Panc1 (cell line): ENCODE results near the gene CALD1. TPM values are rescaled to one million over a fixed set of nuclear protein-coding genes. Genes with fewer than 3 reads are reported as not detected.

Experiments
- ATAC-seq: fragments of 200-7000 bp; cut with Tn5 transposase; 2 replicates; pipeline ENCODE4 v1.9.1; 2020; ENCODE audit warnings: mild to moderate bottlenecking, moderate library complexity
- BruUV-seq: library from RNA; stranded (reverse); fragments of 400-500 nt; replicated peaks from 2 replicates; lab custom pipeline; 2021; lab: Mats Ljungman, UMichigan
- CTCF ChIA-PET: fragments of 300-600 bp; sonication (Branson Sonifier 250); formaldehyde crosslinking; loops from one replicate; lab custom pipeline; 2022; ENCODE audit warnings: antibody characterized with exemption; lab: Charles Lee
- POLR2A ChIA-PET: fragments of 300-600 bp; sonication (Branson Sonifier 250); formaldehyde crosslinking; loops from one replicate; lab custom pipeline; 2022; ENCODE audit warnings: antibody characterized with exemption; lab: Charles Lee
- DNase-seq: peaks from one replicate; pipeline ENCODE4 v3.0.0-alpha.2; 2010; ENCODE audit warnings: low read depth, low spot score
- H3K27ac ChIP-seq: 2 replicates; pipeline ENCODE4 v1.5.1; 2011; ENCODE audit warnings: mild to moderate bottlenecking, low read length, inconsistent platforms
- H3K27me3 ChIP-seq: fragments of 200-500 bp; sonication (Bioruptor generic); 2 replicates; pipeline ENCODE4 v1.6.0; 2014; ENCODE audit warnings: low read length, inconsistent platforms; ENCODE audit not compliant: control insufficient read depth, insufficient read depth
- H3K36me3 ChIP-seq: fragments of 200-500 bp; sonication (Bioruptor generic); 2 replicates; pipeline ENCODE4 v1.5.1; 2014; ENCODE audit warnings: inconsistent platforms, mild to moderate bottlenecking, low read length, moderate library complexity; ENCODE audit not compliant: control insufficient read depth, insufficient read depth
- H3K4me1 ChIP-seq: 2 replicates; pipeline ENCODE4 v1.5.1; 2011; ENCODE audit warnings: inconsistent platforms, mild to moderate bottlenecking, low read length, moderate library complexity; ENCODE audit not compliant: control insufficient read depth, insufficient read depth
- H3K4me3 ChIP-seq, 2 experiments: 2 replicates each; pipeline ENCODE4 v1.5.1; 2011 to 2012; ENCODE audit warnings: low read depth in 2 of 2, low read length in 2 of 2, mild to moderate bottlenecking in 2 of 2, inconsistent platforms in 1 of 2, moderate library complexity in 1 of 2
- H3K9me3 ChIP-seq: fragments of 200-500 bp; sonication (Bioruptor generic); 2 replicates; pipeline ENCODE4 v1.5.1; 2014; ENCODE audit warnings: low read depth, mild to moderate bottlenecking, inconsistent platforms, low read length, moderate library complexity; ENCODE audit not compliant: control insufficient read depth, insufficient read depth
- POLR2AphosphoS5 ChIP-seq: IDR thresholded peaks from 2 replicates; pipeline ENCODE4 v1.6.1; 2012; ENCODE audit warnings: mild to moderate bottlenecking, low read depth, low read length, moderate library complexity
- SIN3A ChIP-seq: IDR thresholded peaks from 2 replicates; pipeline ENCODE4 v1.6.1; 2012; ENCODE audit warnings: low read depth, mild to moderate bottlenecking, low read length, moderate library complexity, borderline replicate concordance; ENCODE audit not compliant: insufficient read depth
- TCF7L2 ChIP-seq: IDR thresholded peaks from 2 replicates; pipeline ENCODE4 v1.6.1; 2011; ENCODE audit warnings: mild to moderate bottlenecking, low read depth, low read length, inconsistent platforms
- in situ Hi-C: cut with HindIII; loops from 2 replicates; pipeline ENCODE4 v1.10.0; 2016; ENCODE audit warnings: low sequenced_read_pairs, low pct_unique_long_range_greater_than_20kb
- intact Hi-C: fragments of 100-400 bp; cut with micrococcal nuclease; formaldehyde crosslinking; loops from one replicate; pipeline ENCODE4 v1.10.0; 2022; ENCODE audit not compliant: unreplicated experiment
- total RNA-seq: library from RNA; stranded (reverse); gene quantifications from one replicate; pipeline ENCODE4 v1.2.1, GENCODE V29; 2021; ENCODE audit not compliant: unreplicated experiment
- TF ChIP-seq, protein P1 (sequence below): fragments of 450-650 bp; IDR thresholded peaks from 2 replicates; pipeline ENCODE4 v1.5.1; 2017; ENCODE audit warnings: mild to moderate bottlenecking
- TF ChIP-seq, protein P2 (sequence below), 2 experiments: IDR thresholded peaks; 2 replicates each; pipeline ENCODE4 v1.6.1; 2011 to 2012; ENCODE audit warnings: low read depth in 2 of 2, control low read depth in 1 of 2, low read length in 1 of 2, mild to moderate bottlenecking in 1 of 2, moderate library complexity in 1 of 2; ENCODE audit not compliant: insufficient read depth in 1 of 2

CALD1 gene
- total RNA-seq, 1 experiment from 2014 or later: 9.2 TPM

DNA sequence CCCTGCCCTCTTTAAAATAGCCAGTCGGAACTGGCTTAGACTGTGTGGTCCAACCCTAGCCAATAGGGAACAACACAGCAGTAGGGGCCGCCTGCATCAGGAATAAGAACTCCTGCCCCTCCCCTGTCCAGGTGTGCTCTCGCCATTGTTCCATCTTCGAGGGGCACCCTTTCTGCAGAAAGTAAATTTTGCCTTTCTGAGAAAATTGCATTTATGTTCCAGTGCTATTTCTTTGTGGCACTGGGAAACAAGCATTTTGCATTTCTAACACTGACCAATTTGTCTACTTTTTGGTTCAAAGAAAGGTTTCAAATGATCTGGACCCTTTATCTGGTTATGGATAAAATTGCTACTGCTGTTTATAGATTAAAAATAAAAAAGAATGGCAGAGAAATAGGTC is 116.6 kb downstream of the CALD1 start:
- Histone ChIP-seq H3K27ac (no peak overlapping the region), H3K36me3 (no peaks in the 10 kb centered on the region; the same call in 1 of the 2 replicates), H3K9me3 (no peaks in the 10 kb centered on the region), H3K4me1 (peaks cover 3% of the 10 kb centered on the region; the same call in 1 of the 2 replicates), H3K27me3 (peaks cover 4% of the 10 kb centered on the region; the same call in 1 of the 2 replicates), H3K4me3 (no peak overlapping the region)
- no peak for DNase-seq
- ChIA-PET POLR2A (no interaction called here), CTCF (no interaction called here)
- TF ChIP-seq SIN3A: no peak
- no peak for TF ChIP-seq TCF7L2
- TF ChIP-seq POLR2AphosphoS5: no peak
- TF ChIP-seq, protein P1, sequence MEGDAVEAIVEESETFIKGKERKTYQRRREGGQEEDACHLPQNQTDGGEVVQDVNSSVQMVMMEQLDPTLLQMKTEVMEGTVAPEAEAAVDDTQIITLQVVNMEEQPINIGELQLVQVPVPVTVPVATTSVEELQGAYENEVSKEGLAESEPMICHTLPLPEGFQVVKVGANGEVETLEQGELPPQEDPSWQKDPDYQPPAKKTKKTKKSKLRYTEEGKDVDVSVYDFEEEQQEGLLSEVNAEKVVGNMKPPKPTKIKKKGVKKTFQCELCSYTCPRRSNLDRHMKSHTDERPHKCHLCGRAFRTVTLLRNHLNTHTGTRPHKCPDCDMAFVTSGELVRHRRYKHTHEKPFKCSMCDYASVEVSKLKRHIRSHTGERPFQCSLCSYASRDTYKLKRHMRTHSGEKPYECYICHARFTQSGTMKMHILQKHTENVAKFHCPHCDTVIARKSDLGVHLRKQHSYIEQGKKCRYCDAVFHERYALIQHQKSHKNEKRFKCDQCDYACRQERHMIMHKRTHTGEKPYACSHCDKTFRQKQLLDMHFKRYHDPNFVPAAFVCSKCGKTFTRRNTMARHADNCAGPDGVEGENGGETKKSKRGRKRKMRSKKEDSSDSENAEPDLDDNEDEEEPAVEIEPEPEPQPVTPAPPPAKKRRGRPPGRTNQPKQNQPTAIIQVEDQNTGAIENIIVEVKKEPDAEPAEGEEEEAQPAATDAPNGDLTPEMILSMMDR: no peak
- TF ChIP-seq, protein P2, sequence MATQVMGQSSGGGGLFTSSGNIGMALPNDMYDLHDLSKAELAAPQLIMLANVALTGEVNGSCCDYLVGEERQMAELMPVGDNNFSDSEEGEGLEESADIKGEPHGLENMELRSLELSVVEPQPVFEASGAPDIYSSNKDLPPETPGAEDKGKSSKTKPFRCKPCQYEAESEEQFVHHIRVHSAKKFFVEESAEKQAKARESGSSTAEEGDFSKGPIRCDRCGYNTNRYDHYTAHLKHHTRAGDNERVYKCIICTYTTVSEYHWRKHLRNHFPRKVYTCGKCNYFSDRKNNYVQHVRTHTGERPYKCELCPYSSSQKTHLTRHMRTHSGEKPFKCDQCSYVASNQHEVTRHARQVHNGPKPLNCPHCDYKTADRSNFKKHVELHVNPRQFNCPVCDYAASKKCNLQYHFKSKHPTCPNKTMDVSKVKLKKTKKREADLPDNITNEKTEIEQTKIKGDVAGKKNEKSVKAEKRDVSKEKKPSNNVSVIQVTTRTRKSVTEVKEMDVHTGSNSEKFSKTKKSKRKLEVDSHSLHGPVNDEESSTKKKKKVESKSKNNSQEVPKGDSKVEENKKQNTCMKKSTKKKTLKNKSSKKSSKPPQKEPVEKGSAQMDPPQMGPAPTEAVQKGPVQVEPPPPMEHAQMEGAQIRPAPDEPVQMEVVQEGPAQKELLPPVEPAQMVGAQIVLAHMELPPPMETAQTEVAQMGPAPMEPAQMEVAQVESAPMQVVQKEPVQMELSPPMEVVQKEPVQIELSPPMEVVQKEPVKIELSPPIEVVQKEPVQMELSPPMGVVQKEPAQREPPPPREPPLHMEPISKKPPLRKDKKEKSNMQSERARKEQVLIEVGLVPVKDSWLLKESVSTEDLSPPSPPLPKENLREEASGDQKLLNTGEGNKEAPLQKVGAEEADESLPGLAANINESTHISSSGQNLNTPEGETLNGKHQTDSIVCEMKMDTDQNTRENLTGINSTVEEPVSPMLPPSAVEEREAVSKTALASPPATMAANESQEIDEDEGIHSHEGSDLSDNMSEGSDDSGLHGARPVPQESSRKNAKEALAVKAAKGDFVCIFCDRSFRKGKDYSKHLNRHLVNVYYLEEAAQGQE (IDR thresholded peaks at IDR 0.05; ENCODE audit: insufficient read depth in 1 of 2, low read depth in 2 of 2, low read length in 1 of 2): no peak
- intact Hi-C loops (no loop called here), in situ Hi-C loops (no loop called here)
- BruUV-seq: no TSS peak
- no peak for ATAC-seq

DNA sequence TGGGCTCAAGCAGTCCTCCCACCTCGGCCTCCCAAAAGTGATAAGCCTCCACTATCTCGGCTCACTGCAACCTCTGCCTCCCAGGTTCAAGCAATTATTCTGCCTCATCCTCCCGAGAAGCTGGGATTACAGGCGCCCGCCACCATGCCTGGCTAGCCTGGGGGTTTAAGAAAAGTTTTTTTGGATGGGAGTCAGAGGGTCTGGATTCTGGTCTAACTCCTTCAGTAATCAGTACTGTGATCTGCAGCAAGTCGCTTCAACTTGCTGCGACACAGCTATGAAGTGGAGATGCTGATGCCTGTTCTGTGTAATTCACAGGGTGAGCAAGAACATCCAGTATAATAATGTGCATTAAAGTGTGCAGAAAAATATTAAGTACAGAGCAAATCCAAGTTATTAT is 118.5 kb downstream of the CALD1 start:
- H3K4me3 ChIP-seq: no peak overlapping the region
- BruUV-seq: no TSS peak
- POLR2A ChIA-PET: no interaction called here
- CTCF ChIA-PET: no interaction called here
- no peaks in the 10 kb centered on the region for H3K9me3 ChIP-seq
- ATAC-seq: no peak
- H3K27ac ChIP-seq: no peak overlapping the region
- intact Hi-C loops: no loop called here
- H3K36me3 ChIP-seq: no peaks in the 10 kb centered on the region
- TF ChIP-seq SIN3A (no peak), TCF7L2 (no peak), POLR2AphosphoS5 (no peak)
- TF ChIP-seq, protein P1: no peak
- TF ChIP-seq, protein P2 (IDR thresholded peaks at IDR 0.05; ENCODE audit: insufficient read depth in 1 of 2, low read depth in 2 of 2, low read length in 1 of 2): no peak
- no peaks in the 10 kb centered on the region for H3K4me1 ChIP-seq
- DNase-seq: no peak
- in situ Hi-C loops: no loop called here
- H3K27me3 ChIP-seq: no peaks in the 10 kb centered on the region
